GM12872 (cell line): ENCODE measurements around the gene CDK5RAP3.

Experiments
- CTCF ChIP-seq: IDR thresholded peaks from 3 replicates; pipeline ENCODE4 v1.5.1; 2011; ENCODE audit warnings: low read depth, mild to moderate bottlenecking, low read length, moderate library complexity; ENCODE audit not compliant: insufficient read depth

CDK5RAP3 gene

GRCh38 chr17:47997586-47997985 lies 26.7 kb downstream of the CDK5RAP3 start:
- no peak for TF ChIP-seq CTCF

DNA sequence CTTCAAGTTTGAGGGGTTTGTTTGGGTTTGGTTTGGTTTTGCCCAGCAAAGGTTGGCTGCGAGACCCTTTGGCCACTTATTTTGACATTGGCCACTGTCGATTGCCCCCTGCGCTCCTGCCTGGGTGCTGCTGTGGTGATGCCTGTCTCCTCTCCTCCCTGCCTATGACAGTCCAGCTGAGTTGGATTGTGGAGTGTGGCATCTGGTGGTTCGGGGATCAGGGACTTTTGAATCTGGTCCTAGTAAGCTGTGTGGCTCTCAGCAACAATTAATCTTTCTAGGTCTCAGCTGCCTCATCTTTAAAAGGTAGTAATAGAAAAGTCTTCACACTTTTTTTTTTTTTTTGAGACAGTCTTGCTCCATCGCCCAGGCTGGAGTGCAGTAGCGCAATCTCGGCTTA lies 27.1 kb downstream of the CDK5RAP3 start:
- TF ChIP-seq CTCF = no peak

DNA sequence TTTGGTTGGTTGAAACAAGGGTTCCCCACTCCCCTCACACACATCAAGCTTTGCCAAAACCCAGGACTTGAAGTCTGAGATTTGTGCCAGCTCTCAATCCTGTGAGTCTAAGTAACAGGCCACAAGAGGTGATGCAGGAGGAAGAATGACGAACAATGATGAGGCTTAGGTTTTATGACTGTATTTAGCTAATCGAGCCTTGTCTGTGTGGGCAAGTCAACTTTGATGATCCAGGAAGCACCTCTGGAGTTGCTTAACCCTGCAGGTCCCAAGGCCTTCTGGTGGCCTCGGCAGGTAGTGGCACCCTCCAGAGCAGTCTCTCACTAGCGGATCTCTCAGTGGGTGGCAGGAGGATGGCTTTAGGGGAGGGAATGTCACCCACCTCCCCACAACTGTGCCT lies 28.7 kb downstream of the CDK5RAP3 start:
- no peak for TF ChIP-seq CTCF

- TF ChIP-seq CTCF = no peak
These were observed 30.3 kb downstream of the CDK5RAP3 start for GRCh38 chr17:48001197-48001596.

DNA sequence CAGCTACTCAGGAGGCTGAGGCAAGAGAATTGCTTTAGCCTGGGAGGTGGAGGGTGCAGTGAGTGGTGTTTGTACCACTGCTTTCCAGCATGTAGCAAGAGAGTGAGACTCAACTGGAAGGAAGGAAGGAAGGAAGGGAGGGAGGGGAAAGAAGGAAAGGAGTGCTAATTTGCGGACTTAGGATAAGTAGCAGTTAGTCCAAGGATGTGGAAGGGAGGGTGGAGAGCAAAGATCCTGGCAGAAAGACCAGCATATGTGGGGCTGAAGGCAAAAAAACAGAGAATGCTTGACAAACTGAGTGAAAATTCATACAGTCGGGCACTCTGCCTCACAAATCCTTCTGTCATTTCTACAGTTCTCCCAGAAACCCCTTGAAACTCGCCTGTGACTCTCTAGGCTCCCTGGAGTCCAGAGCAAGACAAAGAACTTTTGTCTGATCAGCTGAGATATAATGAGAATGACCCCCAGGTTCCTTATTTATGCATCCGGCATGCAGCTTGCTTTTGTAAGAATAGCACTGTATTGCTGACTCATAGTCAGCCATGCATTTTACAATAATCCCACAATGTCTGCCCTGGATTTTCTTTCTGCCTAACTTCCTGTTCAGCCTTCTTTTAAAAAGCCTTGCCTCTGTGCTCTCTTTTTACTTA lies 31.5 kb downstream of the CDK5RAP3 start:
- TF ChIP-seq CTCF = no peak

- no peak for TF ChIP-seq CTCF
These were observed 32.1 kb downstream of the CDK5RAP3 start for GRCh38 chr17:48002916-48003416.

- TF ChIP-seq CTCF = no peak
These were observed 32.7 kb downstream of the CDK5RAP3 start for GRCh38 chr17:48003417-48004151.
